H1 (cell line): ENCODE results near the gene AGT. TPM values are rescaled to one million over a fixed set of nuclear protein-coding genes. Genes with fewer than 3 reads are reported as not detected.

Source experiments
- CTCF ChIA-PET: fragments of 300-600 bp; sonication (Branson Sonifier 250); formaldehyde crosslinking; loops from one replicate; lab custom pipeline; 2021; ENCODE audit not compliant: partially characterized antibody; lab: Charles Lee
- POLR2A ChIA-PET: fragments of 300-600 bp; sonication (Branson Sonifier 250); formaldehyde crosslinking; loops from one replicate; lab custom pipeline; 2021; ENCODE audit warnings: inconsistent platforms; ENCODE audit not compliant: partially characterized antibody; lab: Charles Lee
- DNase-seq, 2 experiments: peaks; one replicate each; pipeline versions ENCODE4 v3.0.0 to v3.0.0-alpha.2; 2010 to 2022; ENCODE audit warnings: low spot score in 2 of 2, low read depth in 1 of 2, mixed read lengths in 1 of 2
- FAIRE-seq: peaks from 2 replicates; lab custom pipeline; 2011; peaks lifted over from hg19 to GRCh38; lab: Jason Lieb, UNC
- H2AFZ ChIP-seq: 2 replicates; pipeline ENCODE4 v1.8.1; 2012; ENCODE audit warnings: low read length, inconsistent platforms
- H2AK5ac ChIP-seq: 2 replicates; pipeline ENCODE4 v1.6.1; 2013; ENCODE audit warnings: low read depth, low read length
- H2BK120ac ChIP-seq: replicated peaks from 2 replicates; pipeline ENCODE3; 2013; ENCODE audit warnings: low read depth, low read length, inconsistent platforms
- H2BK12ac ChIP-seq: 2 replicates; pipeline ENCODE4 v1.6.1; 2013; ENCODE audit warnings: low read depth, low read length
- H2BK15ac ChIP-seq: 2 replicates; pipeline ENCODE4 v1.6.1; 2013; ENCODE audit warnings: low read length
- H2BK20ac ChIP-seq: 2 replicates; pipeline ENCODE4 v1.6.1; 2013; ENCODE audit warnings: low read length
- H2BK5ac ChIP-seq: 2 replicates; pipeline ENCODE4 v1.6.1; 2013; ENCODE audit warnings: low read depth, low read length
- H3K14ac ChIP-seq: 2 replicates; pipeline ENCODE4 v1.6.1; 2013; ENCODE audit warnings: inconsistent platforms; ENCODE audit not compliant: insufficient read length
- H3K18ac ChIP-seq: 2 replicates; pipeline ENCODE4 v1.6.1; 2013; ENCODE audit warnings: low read length; ENCODE audit errors: extremely low read depth
- H3K23ac ChIP-seq: 2 replicates; pipeline ENCODE4 v1.6.1; 2013; ENCODE audit warnings: inconsistent platforms; ENCODE audit not compliant: insufficient read length
- H3K23me2 ChIP-seq: 2 replicates; pipeline ENCODE4 v1.6.1; 2013; ENCODE audit warnings: low read depth, low read length
- H3K27ac ChIP-seq: 2 replicates; pipeline ENCODE4 v1.6.1; 2011; ENCODE audit warnings: low read depth, low read length, inconsistent platforms
- H3K27me3 ChIP-seq, 4 experiments: replicated peaks in 1 of 4; 1 replicate in 1 of 4; 2 replicates in 3 of 4; pipeline versions ENCODE4 v1.6.1 to v1.8.1; 2011 to 2013; ENCODE audit warnings: low read length in 3 of 4, mild to moderate bottlenecking in 3 of 4, inconsistent platforms in 2 of 4, mixed read lengths in 2 of 4, moderate library complexity in 1 of 4; ENCODE audit not compliant: control insufficient read depth in 3 of 4, insufficient read depth in 3 of 4; ENCODE audit errors: extremely low read depth in 1 of 4
- H3K36me3 ChIP-seq, 4 experiments: 2 replicates each; pipeline versions ENCODE4 v1.6.1 to v1.8.1; 2011 to 2013; ENCODE audit warnings: mild to moderate bottlenecking in 4 of 4, low read length in 3 of 4, moderate library complexity in 2 of 4, control low read depth in 1 of 4, inconsistent platforms in 1 of 4; ENCODE audit not compliant: insufficient read depth in 4 of 4, control insufficient read depth in 2 of 4
- H3K4ac ChIP-seq: replicated peaks from 2 replicates; pipeline ENCODE3; 2013; ENCODE audit warnings: low read length, low read depth, mixed read lengths, inconsistent platforms; ENCODE audit not compliant: insufficient read length
- H3K4me1 ChIP-seq, 4 experiments: replicated peaks in 1 of 4; 1 replicate in 1 of 4; 2 replicates in 3 of 4; pipeline versions ENCODE4 v1.6.1 to v1.8.1; 2011 to 2013; ENCODE audit warnings: low read length in 3 of 4, inconsistent platforms in 2 of 4, mixed read lengths in 1 of 4; ENCODE audit not compliant: insufficient read depth in 4 of 4, control insufficient read depth in 3 of 4
- H3K4me2 ChIP-seq, 2 experiments: 2 replicates each; pipeline versions ENCODE4 v1.6.1 to v1.8.1; 2011 to 2013; ENCODE audit warnings: low read depth in 2 of 2, low read length in 2 of 2, control low read depth in 1 of 2, inconsistent platforms in 1 of 2, mild to moderate bottlenecking in 1 of 2; ENCODE audit not compliant: insufficient read depth in 1 of 2
- H3K4me3 ChIP-seq, 4 experiments: fragments of 200-600, 300-600 bp in 1 of 4; sonication (generic), shearing (Covaris generic), sonication (Bioruptor Twin) in 1 of 4; 2 replicates each; pipeline versions ENCODE4 v1.5.1 to v1.8.1; 2011 to 2016; ENCODE audit warnings: low read length in 4 of 4, low read depth in 3 of 4, control low read depth in 2 of 4, inconsistent platforms in 2 of 4, mild to moderate bottlenecking in 2 of 4, mixed read lengths in 1 of 4, moderate library complexity in 1 of 4; ENCODE audit not compliant: insufficient read depth in 2 of 4; ENCODE audit errors: extremely low read depth in 1 of 4
- H3K56ac ChIP-seq: replicated peaks from 2 replicates; pipeline ENCODE3; 2013; ENCODE audit warnings: low read depth, mild to moderate bottlenecking, mixed read lengths, low read length, inconsistent platforms; ENCODE audit not compliant: insufficient read length
- H3K79me1 ChIP-seq: 2 replicates; pipeline ENCODE4 v1.6.1; 2013; ENCODE audit warnings: low read depth, low read length, control low read depth
- H3K79me2 ChIP-seq, 2 experiments: 2 replicates each; pipeline versions ENCODE4 v1.6.1 to v1.8.1; 2012 to 2013; ENCODE audit warnings: low read length in 2 of 2, mild to moderate bottlenecking in 2 of 2, inconsistent platforms in 1 of 2; ENCODE audit not compliant: insufficient read depth in 2 of 2, control insufficient read depth in 1 of 2
- H3K9ac ChIP-seq, 4 experiments: replicated peaks in 1 of 4; 1 replicate in 1 of 4; 2 replicates in 3 of 4; pipeline versions ENCODE4 v1.6.1 to v1.8.1; 2011 to 2013; ENCODE audit warnings: low read depth in 3 of 4, low read length in 3 of 4, control low read depth in 2 of 4, mild to moderate bottlenecking in 2 of 4, moderate library complexity in 2 of 4, inconsistent platforms in 1 of 4; ENCODE audit errors: extremely low read depth in 1 of 4
- H3K9me3 ChIP-seq, 2 experiments: 2 replicates each; pipeline versions ENCODE4 v1.6.1 to v1.8.1; 2012 to 2013; ENCODE audit warnings: mild to moderate bottlenecking in 2 of 2, moderate library complexity in 2 of 2, control low read depth in 1 of 2, inconsistent platforms in 1 of 2, low read depth in 1 of 2, low read length in 1 of 2, mixed read lengths in 1 of 2; ENCODE audit not compliant: insufficient read depth in 2 of 2
- H4K20me1 ChIP-seq, 2 experiments: replicated peaks in 1 of 2; 2 replicates each; pipeline versions ENCODE3 to v1.8.1; 2011 to 2013; ENCODE audit warnings: inconsistent platforms in 2 of 2, low read length in 2 of 2, mild to moderate bottlenecking in 1 of 2; ENCODE audit not compliant: insufficient read depth in 2 of 2, control insufficient read depth in 1 of 2
- H4K5ac ChIP-seq: 2 replicates; pipeline ENCODE4 v1.6.1; 2013; ENCODE audit warnings: low read length, low read depth, mixed read lengths, inconsistent platforms; ENCODE audit not compliant: insufficient read length
- H4K8ac ChIP-seq: 2 replicates; pipeline ENCODE4 v1.8.0; 2013; ENCODE audit warnings: mild to moderate bottlenecking, moderate library complexity, low read length, inconsistent platforms; ENCODE audit not compliant: insufficient read depth; ENCODE audit errors: extremely low read depth
- H4K91ac ChIP-seq: replicated peaks from 2 replicates; pipeline ENCODE3; 2013; ENCODE audit warnings: low read length, mixed read lengths, inconsistent platforms; ENCODE audit not compliant: insufficient read length
- POLR2AphosphoS5 ChIP-seq: IDR thresholded peaks from 2 replicates; pipeline ENCODE4 v1.6.1; 2011; ENCODE audit warnings: low read depth, low read length
- RBBP5 ChIP-seq: IDR thresholded peaks from 2 replicates; pipeline ENCODE4 v1.7.1; 2012; ENCODE audit warnings: low read depth, mild to moderate bottlenecking, inconsistent platforms, low read length, moderate library complexity, borderline replicate concordance
- WGBS, 2 experiments: shearing (Covaris generic) in 1 of 2; methylation state at CpG; one replicate each; pipeline versions ENCODE4 v1.1.6 to v1.1.7; 2013 to 2015; ENCODE audit warnings: low lambda C conversion rate in 2 of 2, mixed read lengths in 2 of 2, inconsistent platforms in 1 of 2, low coverage in 1 of 2, missing lambda C conversion rate in 1 of 2; ENCODE audit not compliant: insufficient replicate concordance in 2 of 2, insufficient coverage in 1 of 2, insufficient read length in 1 of 2; ENCODE audit errors: extremely low coverage in 1 of 2, missing lambda C conversion rate in 1 of 2; 5-methylcytosine and 5-hydroxymethylcytosine counted together
- polyA plus RNA-seq, 7 experiments: library from polyadenylated mRNA; depleted of rRNA in 3 of 7; stranded (reverse) in 5 of 7; unstranded in 2 of 7; fragments of >200 nt in 5 of 7; fragments of 200-250 nt in 2 of 7; gene quantifications; 1 replicate in 5 of 7; 2 replicates in 1 of 7; 4 replicates in 1 of 7; pipeline versions ENCODE4 v1.2.1 to v1.2.3, GENCODE V29; 2011 to 2013; ENCODE audit warnings: missing spikeins in 2 of 7, mixed read lengths in 2 of 7
- total RNA-seq: library from RNA; stranded (reverse); fragmentation: NEBNext Ultra II Directional; extraction: Animal tissue kit (Norgen Biotek cat#: 25700); gene quantifications from 2 replicates; pipeline ENCODE4 v1.2.1, GENCODE V29; 2021

AGT gene
- total and polyA plus RNA-seq, 2 of the 8 experiments (the other 6 are each of a cell fraction or from before 2014, with no cell fraction given), result 0.20 TPM; not detected in 1

DNA sequence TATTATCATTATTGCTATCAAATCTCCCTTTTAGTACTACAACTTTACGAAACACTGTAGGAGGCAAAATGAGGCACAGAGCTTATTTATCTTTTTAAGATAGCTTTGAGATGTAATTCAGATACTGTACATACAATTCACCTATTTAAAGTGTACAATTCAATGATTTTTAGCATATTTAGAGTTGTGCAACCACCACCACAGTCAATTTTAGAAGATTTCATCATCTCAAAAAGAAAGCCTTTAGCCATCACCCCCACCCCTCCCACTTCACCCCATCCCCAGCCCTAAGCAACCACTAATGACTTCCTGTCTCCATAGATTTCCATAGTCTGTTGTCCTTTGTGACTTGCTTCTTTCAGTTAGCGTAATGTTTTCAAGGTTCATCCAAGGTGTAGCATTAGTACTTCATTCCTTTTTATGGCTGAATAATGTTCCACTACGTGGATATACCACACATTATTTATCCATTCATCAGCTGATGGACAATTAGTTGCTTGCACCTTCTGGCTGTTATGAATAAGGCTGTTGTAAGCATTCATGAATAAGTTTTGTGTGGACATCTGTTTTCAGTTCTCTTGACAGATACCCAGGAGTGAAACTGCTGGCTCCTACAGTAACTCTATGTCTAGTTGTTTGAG, 23.8 kb upstream of the AGT start:
- 85% methylated on average over 3 of the region's 3 CpGs; no CpG with 5 or more reads in 1 of the 2 experiments for WGBS, 2 experiments
- no peak for DNase-seq
- H2BK5ac ChIP-seq, result no peak overlapping the region
- no peak overlapping the region for H4K91ac ChIP-seq
- FAIRE-seq, result no peak
- H3K4me1 ChIP-seq, result no peaks in the 10 kb centered on the region
- POLR2A ChIA-PET, result interaction anchor here (1.2 kb wide), 1 partner anchor 22 kb away, joined by 4 read pairs; no protein-coding TSS in a partner anchor
- no peak overlapping the region for H4K8ac ChIP-seq
- H3K4me2 ChIP-seq, result no peak overlapping the region
- no peak overlapping the region for H2BK12ac ChIP-seq
- no peak overlapping the region for H3K14ac ChIP-seq
- H4K20me1 ChIP-seq, result no peaks in the 10 kb centered on the region
- H3K18ac ChIP-seq, result no peak overlapping the region
- peaks cover 0 to 2% (median 0%) of the 10 kb centered on the region in 4 experiments; a peak in 2 of 7 replicates for H3K27me3 ChIP-seq
- no peak overlapping the region for H2BK15ac ChIP-seq
- H3K9ac ChIP-seq, result no peak overlapping the region
- no peaks in the 10 kb centered on the region for H3K36me3 ChIP-seq
- H3K79me2 ChIP-seq, result no peaks in the 10 kb centered on the region
- no peak overlapping the region for H3K56ac ChIP-seq
- no peak overlapping the region for H2AK5ac ChIP-seq
- no peak overlapping the region for H3K4me3 ChIP-seq
- CTCF ChIA-PET, result interaction anchor here (1.1 kb wide), 1 partner anchor 9 kb away, joined by 3 read pairs; no protein-coding TSS in a partner anchor
- no peaks in the 10 kb centered on the region for H3K79me1 ChIP-seq
- no peak for TF ChIP-seq POLR2AphosphoS5
- TF ChIP-seq RBBP5, result no peak
- H3K23me2 ChIP-seq, result no peaks in the 10 kb centered on the region
- no peak overlapping the region for H3K4ac ChIP-seq
- H3K9me3 ChIP-seq, result peaks cover 0 to 3% of the 10 kb centered on the region in 2 experiments; a peak in 1 of 4 replicates
- no peak overlapping the region for H2BK120ac ChIP-seq
- no peak overlapping the region for H2BK20ac ChIP-seq
- H4K5ac ChIP-seq, result no peak overlapping the region
- H3K23ac ChIP-seq, result no peak overlapping the region
- no peak overlapping the region for H2AFZ ChIP-seq
- no peak overlapping the region for H3K27ac ChIP-seq
